Endothelial cell (in vitro differentiated cells): ENCODE measurements around the gene PRRT1B. TPM values are rescaled to one million over a fixed set of nuclear protein-coding genes. Genes with fewer than 3 reads are reported as not detected.

ENCODE experiments used
- DNase-seq: peaks from one replicate; pipeline ENCODE4 v3.0.0; 2021; ENCODE audit warnings: low spot score
- H3K27ac Mint-ChIP-seq: one replicate; pipeline ENCODE4 v1.8.0; 2021; ENCODE audit warnings: mixed read lengths, inconsistent platforms; ENCODE audit not compliant: unreplicated experiment
- H3K27me3 Mint-ChIP-seq: one replicate; pipeline ENCODE4 v1.8.0; 2021; ENCODE audit warnings: mild to moderate bottlenecking, moderate library complexity, mixed read lengths, inconsistent platforms; ENCODE audit not compliant: unreplicated experiment
- H3K36me3 Mint-ChIP-seq: one replicate; pipeline ENCODE4 v1.8.0; 2021; ENCODE audit warnings: mild to moderate bottlenecking, low read depth, mixed read lengths, inconsistent platforms; ENCODE audit not compliant: unreplicated experiment
- H3K4me1 Mint-ChIP-seq: one replicate; pipeline ENCODE4 v1.8.0; 2021; ENCODE audit warnings: mild to moderate bottlenecking, mixed read lengths, inconsistent platforms; ENCODE audit not compliant: unreplicated experiment
- H3K4me3 Mint-ChIP-seq: one replicate; pipeline ENCODE4 v1.8.0; 2021; ENCODE audit warnings: mild to moderate bottlenecking, mixed read lengths, inconsistent platforms; ENCODE audit not compliant: unreplicated experiment
- H3K9me3 Mint-ChIP-seq: one replicate; pipeline ENCODE4 v1.8.0; 2021; ENCODE audit warnings: mixed read lengths, inconsistent platforms; ENCODE audit not compliant: unreplicated experiment
- CTCF ChIP-seq: fragments of 200-600 bp; sonication (generic); IDR thresholded peaks from one replicate; pipeline ENCODE4 v1.5.0; 2021; ENCODE audit warnings: antibody characterized with exemption; ENCODE audit not compliant: unreplicated experiment
- total RNA-seq: library from RNA; stranded (reverse); fragmentation: NEBNext Ultra II Directional; extraction: Animal tissue kit (Norgen Biotek cat#: 25700); gene quantifications from one replicate; pipeline ENCODE4 v1.2.1, GENCODE V29; 2021; ENCODE audit not compliant: unreplicated experiment

PRRT1B gene
- total RNA-seq, 1 donor from 2014 or later: not detected

GRCh38 chr9:131593091-131593820 lies 47.9 kb downstream of the PRRT1B start:
- peak overlapping the region; percentile 65 for H3K4me3 Mint-ChIP-seq
- peaks cover 59% of the 10 kb centered on the region for H3K36me3 Mint-ChIP-seq
- no peaks in the 10 kb centered on the region for H3K9me3 Mint-ChIP-seq
- no peak for TF ChIP-seq CTCF
- peaks cover 21% of the 10 kb centered on the region for H3K4me1 Mint-ChIP-seq
- no peak for DNase-seq
- H3K27ac Mint-ChIP-seq: no peak overlapping the region
- H3K27me3 Mint-ChIP-seq: peaks cover 31% of the 10 kb centered on the region

GRCh38 chr9:131593936-131594665 lies 48.8 kb downstream of the PRRT1B start:
- Mint-ChIP-seq H3K9me3 (no peaks in the 10 kb centered on the region), H3K4me3 (no peak overlapping the region), H3K36me3 (peaks cover 56% of the 10 kb centered on the region), H3K27me3 (peaks cover 27% of the 10 kb centered on the region), H3K27ac (no peak overlapping the region), H3K4me1 (peaks cover 21% of the 10 kb centered on the region)
- no peak for TF ChIP-seq CTCF
- no peak for DNase-seq

- no peak for TF ChIP-seq CTCF
- Mint-ChIP-seq H3K36me3 (peaks cover 62% of the 10 kb centered on the region), H3K4me3 (no peak overlapping the region), H3K4me1 (peaks cover 21% of the 10 kb centered on the region), H3K27ac (peak overlapping the region; percentile 18), H3K27me3 (peaks cover 27% of the 10 kb centered on the region), H3K9me3 (no peaks in the 10 kb centered on the region)
- no peak for DNase-seq
These were observed 49.8 kb downstream of the PRRT1B start for GRCh38 chr9:131594906-131595665.

GRCh38 chr9:131595696-131596429 lies 50.5 kb downstream of the PRRT1B start:
- Mint-ChIP-seq H3K4me3 (no peak overlapping the region), H3K4me1 (peaks cover 20% of the 10 kb centered on the region), H3K27ac (peak overlapping the region; percentile 18), H3K27me3 (peaks cover 26% of the 10 kb centered on the region), H3K9me3 (no peaks in the 10 kb centered on the region), H3K36me3 (peaks cover 60% of the 10 kb centered on the region)
- no peak for DNase-seq
- TF ChIP-seq CTCF: no peak
